A549 (cell line): Measurements from ENCODE around the gene PLXND1. TPM values are rescaled to one million over a fixed set of nuclear protein-coding genes. Genes with fewer than 3 reads are reported as not detected.

Experiments used
- ATAC-seq, 2 experiments: fragments of 200-7000 bp in 1 of 2; fragments of >200 bp in 1 of 2; cut with Nextera tagmentation in 1 of 2; cut with Tn5 transposase in 1 of 2; 3 replicates each; pipeline versions ENCODE4 v1.8.0 to v1.9.1; 2018 to 2020; ENCODE audit warnings: mild to moderate bottlenecking in 1 of 2, moderate library complexity in 1 of 2
- CTCF ChIA-PET: fragments of 300-600 bp; sonication (Branson Sonifier 250); formaldehyde crosslinking; extraction: SDS; loops from one replicate; lab custom pipeline; 2021; ENCODE audit warnings: antibody characterized with exemption, inconsistent platforms; lab: Yijun Ruan, JAX
- POLR2A ChIA-PET: fragments of 350-600 bp; formaldehyde crosslinking; extraction: SDS; loops from one replicate; lab custom pipeline; 2021; ENCODE audit warnings: antibody characterized with exemption, inconsistent platforms; lab: Yijun Ruan, JAX
- DNase-seq, 2 experiments: peaks; one replicate each; pipeline versions ENCODE4 v3.0.0 to v3.0.0-alpha.2; 2011 to 2016; ENCODE audit warnings: low read depth in 1 of 2, low spot score in 1 of 2
- FAIRE-seq: peaks from 2 replicates; lab custom pipeline; 2011; peaks lifted over from hg19 to GRCh38; lab: Jason Lieb, UNC
- H3K27ac ChIP-seq, 2 experiments: fragments of >200 bp; sonication (Bioruptor Twin); formaldehyde crosslinking; 3 replicates each; pipeline ENCODE4 v1.5.1; 2016 to 2017
- H3K4me1 ChIP-seq: fragments of >200 bp; sonication (Bioruptor Twin); formaldehyde crosslinking; 3 replicates; pipeline ENCODE4 v1.6.1; 2016
- H3K4me2 ChIP-seq: fragments of >200 bp; sonication (Bioruptor Twin); formaldehyde crosslinking; 3 replicates; pipeline ENCODE4 v1.6.1; 2016
- H3K4me3 ChIP-seq: fragments of >200 bp; sonication (Bioruptor Twin); formaldehyde crosslinking; 3 replicates; pipeline ENCODE4 v1.5.1; 2016
- H3K9me3 ChIP-seq: fragments of >200 bp; sonication (Bioruptor Twin); formaldehyde crosslinking; 3 replicates; pipeline ENCODE4 v1.6.1; 2016
- EHF ChIP-seq: fragments of 250-450 bp; sonication (Bioruptor Pico); IDR thresholded peaks from 2 replicates; pipeline ENCODE4 v1.5.0; 2020; ENCODE audit warnings: mild to moderate bottlenecking
- EP300 ChIP-seq, 2 experiments: fragments of >200 bp; sonication (Bioruptor Twin); formaldehyde crosslinking; IDR thresholded peaks; 2 replicates in 1 of 2; 3 replicates in 1 of 2; pipeline ENCODE4 v1.6.1; 2016 to 2017
- ESRRA ChIP-seq: fragments of 150-350 bp; IDR thresholded peaks from 2 replicates; pipeline ENCODE4 v1.6.1; 2014; ENCODE audit warnings: mild to moderate bottlenecking, low read length, borderline replicate concordance
- FOXS1 ChIP-seq: fragments of 250-450 bp; sonication (Bioruptor Pico); IDR thresholded peaks from 2 replicates; pipeline ENCODE4 v1.5.0; 2020; ENCODE audit warnings: mild to moderate bottlenecking, moderate library complexity
- GATA3 ChIP-seq: IDR thresholded peaks from 2 replicates; pipeline ENCODE4 v1.6.1; 2012; ENCODE audit warnings: borderline replicate concordance
- HEYL ChIP-seq: fragments of 250-450 bp; sonication (Bioruptor Pico); IDR thresholded peaks from 2 replicates; pipeline ENCODE4 v1.8.0; 2021; ENCODE audit warnings: mild to moderate bottlenecking, moderate library complexity
- HOXB13 ChIP-seq: fragments of 250-450 bp; sonication (Bioruptor Pico); IDR thresholded peaks from 2 replicates; pipeline ENCODE4 v1.5.0; 2020; ENCODE audit warnings: low read depth, mild to moderate bottlenecking, moderate library complexity
- HOXB5 ChIP-seq: fragments of 250-450 bp; sonication (Bioruptor Pico); IDR thresholded peaks from 2 replicates; pipeline ENCODE4 v1.5.0; 2020; ENCODE audit warnings: mild to moderate bottlenecking, moderate library complexity
- KDM5A ChIP-seq: fragments of 200-600 bp; sonication (generic); IDR thresholded peaks from 2 replicates; pipeline ENCODE4 v1.6.1; 2016; ENCODE audit warnings: antibody characterized with exemption, mild to moderate bottlenecking
- MAZ ChIP-seq: fragments of 150-350 bp; IDR thresholded peaks from 2 replicates; pipeline ENCODE4 v1.6.1; 2014; ENCODE audit warnings: antibody characterized with exemption, low read depth, low read length, borderline replicate concordance
- NFE2L2 ChIP-seq: fragments of 150-350 bp; conservative IDR thresholded peaks from 2 replicates; pipeline ENCODE4 v1.6.1; 2014; ENCODE audit warnings: low read length
- NPAS2 ChIP-seq: fragments of 250-450 bp; sonication (Bioruptor Pico); IDR thresholded peaks from 2 replicates; pipeline ENCODE4 v1.8.0; 2022; ENCODE audit warnings: mild to moderate bottlenecking, moderate library complexity, borderline replicate concordance
- NR3C1 ChIP-seq: fragments of >200 bp; sonication (Bioruptor Twin); formaldehyde crosslinking; IDR thresholded peaks from 3 replicates; pipeline ENCODE4 v1.6.1; 2017
- PHF8 ChIP-seq: fragments of 200-600 bp; sonication (generic); IDR thresholded peaks from 2 replicates; pipeline ENCODE4 v1.6.1; 2016; ENCODE audit warnings: low read depth, mild to moderate bottlenecking, antibody characterized with exemption, moderate library complexity, borderline replicate concordance
- POLR2A ChIP-seq: IDR thresholded peaks from 2 replicates; pipeline ENCODE4 v1.6.1; 2012; ENCODE audit warnings: mild to moderate bottlenecking, low read length
- RCOR1 ChIP-seq: fragments of 150-350 bp; IDR thresholded peaks from 2 replicates; pipeline ENCODE4 v1.6.1; 2014; ENCODE audit warnings: antibody characterized with exemption, low read length, low read depth
- SREBF2 ChIP-seq: fragments of 450-650 bp; IDR thresholded peaks from 2 replicates; pipeline ENCODE4 v1.6.1; 2014; ENCODE audit warnings: mild to moderate bottlenecking, moderate library complexity
- TFCP2L1 ChIP-seq: fragments of 250-450 bp; sonication (Bioruptor Pico); IDR thresholded peaks from 2 replicates; pipeline ENCODE4 v1.5.0; 2021; ENCODE audit warnings: mild to moderate bottlenecking
- ZC3H11A ChIP-seq: fragments of 450-650 bp; IDR thresholded peaks from 2 replicates; pipeline ENCODE4 v1.6.1; 2014; ENCODE audit warnings: antibody characterized with exemption, mild to moderate bottlenecking
- ZSCAN20 ChIP-seq: fragments of 250-450 bp; sonication (Bioruptor Pico); IDR thresholded peaks from 2 replicates; pipeline ENCODE4 v1.8.0; 2022; ENCODE audit warnings: mild to moderate bottlenecking, moderate library complexity
- WGBS: methylation state at CpG from one replicate; pipeline ENCODE4 v1.1.6; 2017; ENCODE audit errors: missing lambda C conversion rate; 5-methylcytosine and 5-hydroxymethylcytosine counted together
- polyA plus RNA-seq, 4 experiments: library from polyadenylated mRNA; depleted of rRNA in 3 of 4; stranded (reverse); fragments of >200 nt; fragmentation: RNase III in 1 of 4; extraction: RNeasy Plus Mini Kit Qiagen cat#74134 plus additional on column Dnase treatment in 1 of 4; gene quantifications; 2 replicates in 3 of 4; 3 replicates in 1 of 4; pipeline ENCODE4 v1.2.3, GENCODE V29; 2011 to 2017
- TF ChIP-seq, protein P1 (sequence below): fragments of 250-450 bp; sonication (Bioruptor Pico); IDR thresholded peaks from 2 replicates; pipeline ENCODE4 v1.5.0; 2020; ENCODE audit warnings: low read depth, mild to moderate bottlenecking, moderate library complexity
- TF ChIP-seq, protein P2 (sequence below): fragments of 150-350 bp; IDR thresholded peaks from 2 replicates; pipeline ENCODE4 v1.6.1; 2014; ENCODE audit warnings: low read depth, mild to moderate bottlenecking, low read length
- TF ChIP-seq, protein P3 (sequence below): fragments of >200 bp; sonication (Bioruptor Twin); formaldehyde crosslinking; IDR thresholded peaks from 3 replicates; pipeline ENCODE4 v1.6.1; 2016
- TF ChIP-seq, protein P4 (sequence below): fragments of >200 bp; sonication (Bioruptor Twin); formaldehyde crosslinking; IDR thresholded peaks from 2 replicates; pipeline ENCODE4 v1.6.1; 2016
- TF ChIP-seq, protein P5 (sequence below): IDR thresholded peaks from 2 replicates; pipeline ENCODE4 v1.6.1; 2012; ENCODE audit warnings: low read depth, borderline replicate concordance

Gene PLXND1
- polyA plus RNA-seq, 2 of the 4 experiments (the other 2 are of a cell fraction), result 26.8 to 72.6 TPM

DNA sequence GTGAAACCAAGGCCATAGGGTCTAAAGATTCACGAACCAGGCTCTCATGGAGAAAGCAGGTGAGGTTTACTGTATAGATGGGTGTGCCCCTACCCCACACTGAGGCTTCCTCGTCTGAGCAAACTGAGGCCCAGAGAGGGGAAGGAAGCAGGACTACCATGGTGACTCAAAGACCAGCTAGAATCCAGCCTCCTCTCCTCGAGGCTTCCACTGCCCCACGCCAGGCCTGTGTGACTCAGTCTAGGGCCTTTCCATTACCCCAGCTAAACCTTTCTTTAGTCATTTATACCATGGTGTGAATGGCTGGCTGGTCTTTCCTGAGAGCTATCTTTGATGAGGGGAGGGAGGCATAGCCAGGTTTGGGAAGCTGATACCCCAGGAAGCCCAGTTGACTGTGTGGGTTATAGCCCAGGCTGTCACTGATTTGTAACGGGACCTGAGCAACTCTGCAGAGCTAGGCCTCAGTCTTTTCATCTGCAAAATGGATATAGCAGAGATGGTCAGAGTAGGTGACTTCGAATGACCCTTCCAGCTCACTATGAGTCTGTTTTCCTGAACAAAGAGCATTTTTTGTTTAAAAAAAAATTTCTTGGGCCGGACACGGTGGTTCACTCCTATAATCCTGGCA, 81.0 kb downstream of the PLXND1 start (continued):
- TF ChIP-seq RCOR1, result no peak
- TF ChIP-seq ZSCAN20 (CRISPR knock-in tag), result no peak

DNA sequence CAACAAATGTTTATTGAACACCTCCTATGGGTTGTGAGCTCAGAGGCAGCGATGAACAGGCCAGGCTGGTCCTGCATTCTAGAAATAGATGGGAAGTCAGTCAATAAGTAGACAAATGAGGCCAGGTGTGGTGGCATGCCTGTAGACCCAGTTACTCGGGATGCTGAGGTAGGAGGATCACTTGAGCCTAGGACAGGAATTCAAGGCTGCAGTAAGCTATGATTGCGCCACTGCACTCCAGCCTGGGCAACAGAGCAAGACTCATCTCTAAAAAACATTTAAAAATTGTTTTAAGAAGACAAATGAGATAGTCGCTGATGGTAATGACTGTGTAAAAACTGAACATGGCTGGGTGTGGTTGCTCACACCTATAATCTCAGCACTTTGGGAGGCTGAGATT, 82.4 kb downstream of the PLXND1 start:
- no peak for DNase-seq
- no peak overlapping the region for H3K4me3 ChIP-seq
- no peaks in the 10 kb centered on the region for H3K4me1 ChIP-seq
- CTCF ChIA-PET, result interaction anchor here (0.6 kb wide), 1 partner anchor 468 kb away, joined by 3 read pairs; no protein-coding TSS in a partner anchor
- POLR2A ChIA-PET, result no interaction called here
- ATAC-seq, result no peak
- H3K9me3 ChIP-seq, result no peaks in the 10 kb centered on the region
- 88% methylated on average over 4 of the region's 4 CpGs for WGBS
- no peak overlapping the region for H3K27ac ChIP-seq
- no peak for FAIRE-seq
- H3K4me2 ChIP-seq, result no peak overlapping the region
- TF ChIP-seq HEYL (CRISPR knock-in tag) (no peak), EP300 (IDR thresholded peaks at IDR 0.05) (no peak), HOXB13 (no peak)
- TF ChIP-seq, protein P1, sequence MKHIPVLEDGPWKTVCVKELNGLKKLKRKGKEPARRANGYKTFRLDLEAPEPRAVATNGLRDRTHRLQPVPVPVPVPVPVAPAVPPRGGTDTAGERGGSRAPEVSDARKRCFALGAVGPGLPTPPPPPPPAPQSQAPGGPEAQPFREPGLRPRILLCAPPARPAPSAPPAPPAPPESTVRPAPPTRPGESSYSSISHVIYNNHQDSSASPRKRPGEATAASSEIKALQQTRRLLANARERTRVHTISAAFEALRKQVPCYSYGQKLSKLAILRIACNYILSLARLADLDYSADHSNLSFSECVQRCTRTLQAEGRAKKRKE, result no peak

DNA sequence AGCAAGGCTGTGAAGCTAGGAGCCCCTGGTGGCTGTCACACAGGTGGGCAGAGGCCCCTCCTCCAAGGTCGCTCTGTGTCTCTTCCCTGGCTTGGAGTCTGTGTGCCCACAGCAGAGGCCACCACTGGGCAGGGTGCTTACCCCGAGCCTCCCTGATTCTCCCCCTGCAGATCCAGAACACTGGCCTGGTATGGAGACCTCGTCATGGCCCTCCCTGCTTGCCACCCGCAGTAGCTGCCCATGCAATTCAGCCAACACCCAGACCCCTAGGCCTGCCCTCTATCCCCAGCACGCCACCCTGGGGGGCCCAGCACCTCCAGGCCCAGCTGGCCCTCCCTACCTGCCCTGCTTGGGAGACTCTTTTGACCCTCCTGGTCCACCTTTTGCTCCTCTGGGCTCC, 83.5 kb downstream of the PLXND1 start:
- Histone ChIP-seq H3K4me1 (no peaks in the 10 kb centered on the region), H3K27ac (no peak overlapping the region), H3K4me3 (no peak overlapping the region), H3K9me3 (no peaks in the 10 kb centered on the region), H3K4me2 (no peak overlapping the region)
- ATAC-seq (no peak), DNase-seq (no peak), FAIRE-seq (no peak)
- POLR2A ChIA-PET, result no interaction called here
- 64% methylated on average over 2 of the region's 5 CpGs for WGBS
- TF ChIP-seq, protein P2, sequence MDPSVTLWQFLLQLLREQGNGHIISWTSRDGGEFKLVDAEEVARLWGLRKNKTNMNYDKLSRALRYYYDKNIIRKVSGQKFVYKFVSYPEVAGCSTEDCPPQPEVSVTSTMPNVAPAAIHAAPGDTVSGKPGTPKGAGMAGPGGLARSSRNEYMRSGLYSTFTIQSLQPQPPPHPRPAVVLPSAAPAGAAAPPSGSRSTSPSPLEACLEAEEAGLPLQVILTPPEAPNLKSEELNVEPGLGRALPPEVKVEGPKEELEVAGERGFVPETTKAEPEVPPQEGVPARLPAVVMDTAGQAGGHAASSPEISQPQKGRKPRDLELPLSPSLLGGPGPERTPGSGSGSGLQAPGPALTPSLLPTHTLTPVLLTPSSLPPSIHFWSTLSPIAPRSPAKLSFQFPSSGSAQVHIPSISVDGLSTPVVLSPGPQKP, result no peak
- TF ChIP-seq ESRRA (no peak), SREBF2 (no peak), HOXB5 (CRISPR knock-in tag) (no peak)
- CTCF ChIA-PET, result interaction anchor here (1.6 kb wide), 1 partner anchor 32 kb away, joined by 3 read pairs; no protein-coding TSS in a partner anchor

DNA sequence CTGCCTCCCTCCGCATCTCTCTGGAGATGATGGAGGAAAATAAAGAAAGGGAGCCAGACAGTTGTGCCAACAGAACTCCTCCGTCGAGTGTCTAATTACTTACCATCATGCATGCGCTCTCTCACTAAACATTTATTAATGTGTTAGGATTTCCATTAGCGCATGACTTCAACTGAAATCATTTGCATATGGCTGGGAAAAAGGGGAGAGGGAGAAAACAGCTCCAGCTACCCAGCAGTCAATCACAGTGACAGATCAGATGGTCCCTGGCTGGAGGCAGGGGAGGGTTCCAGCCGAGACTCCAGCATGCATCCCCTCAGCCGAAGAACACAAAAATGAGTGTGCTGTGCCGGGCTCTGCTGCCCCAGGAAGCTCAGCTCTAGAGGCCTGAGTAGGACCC, 84.9 kb downstream of the PLXND1 start:
- ATAC-seq, result no peak
- no peaks in the 10 kb centered on the region for H3K9me3 ChIP-seq
- POLR2A ChIA-PET, result no interaction called here
- H3K4me2 ChIP-seq, result no peak overlapping the region
- no peak overlapping the region for H3K27ac ChIP-seq
- H3K4me1 ChIP-seq, result no peaks in the 10 kb centered on the region
- CTCF ChIA-PET, result interaction anchor here (0.6 to 1.6 kb wide), 2 partner anchors 9 to 31 kb away, joined by 3 to 4 read pairs; no protein-coding TSS in a partner anchor
- no peak overlapping the region for H3K4me3 ChIP-seq
- FAIRE-seq, result no peak
- DNase-seq, result no peak
- 98% methylated on average over 8 of the region's 8 CpGs for whole genome bisulfite sequencing
- TF ChIP-seq, protein P3, sequence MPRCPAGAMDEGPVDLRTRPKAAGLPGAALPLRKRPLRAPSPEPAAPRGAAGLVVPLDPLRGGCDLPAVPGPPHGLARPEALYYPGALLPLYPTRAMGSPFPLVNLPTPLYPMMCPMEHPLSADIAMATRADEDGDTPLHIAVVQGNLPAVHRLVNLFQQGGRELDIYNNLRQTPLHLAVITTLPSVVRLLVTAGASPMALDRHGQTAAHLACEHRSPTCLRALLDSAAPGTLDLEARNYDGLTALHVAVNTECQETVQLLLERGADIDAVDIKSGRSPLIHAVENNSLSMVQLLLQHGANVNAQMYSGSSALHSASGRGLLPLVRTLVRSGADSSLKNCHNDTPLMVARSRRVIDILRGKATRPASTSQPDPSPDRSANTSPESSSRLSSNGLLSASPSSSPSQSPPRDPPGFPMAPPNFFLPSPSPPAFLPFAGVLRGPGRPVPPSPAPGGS, result no peak
- TF ChIP-seq ZC3H11A, result no peak
- TF ChIP-seq NPAS2 (CRISPR knock-in tag), result no peak
- no peak for TF ChIP-seq MAZ
- TF ChIP-seq PHF8, result no peak
- TF ChIP-seq KDM5A, result no peak
- TF ChIP-seq, protein P4, sequence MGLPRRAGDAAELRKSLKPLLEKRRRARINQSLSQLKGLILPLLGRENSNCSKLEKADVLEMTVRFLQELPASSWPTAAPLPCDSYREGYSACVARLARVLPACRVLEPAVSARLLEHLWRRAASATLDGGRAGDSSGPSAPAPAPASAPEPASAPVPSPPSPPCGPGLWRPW, result no peak
- TF ChIP-seq NFE2L2, result no peak
- TF ChIP-seq TFCP2L1 (CRISPR knock-in tag), result no peak
- TF ChIP-seq, protein P5, sequence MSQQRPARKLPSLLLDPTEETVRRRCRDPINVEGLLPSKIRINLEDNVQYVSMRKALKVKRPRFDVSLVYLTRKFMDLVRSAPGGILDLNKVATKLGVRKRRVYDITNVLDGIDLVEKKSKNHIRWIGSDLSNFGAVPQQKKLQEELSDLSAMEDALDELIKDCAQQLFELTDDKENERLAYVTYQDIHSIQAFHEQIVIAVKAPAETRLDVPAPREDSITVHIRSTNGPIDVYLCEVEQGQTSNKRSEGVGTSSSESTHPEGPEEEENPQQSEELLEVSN, result no peak
- no peak for TF ChIP-seq EHF (CRISPR knock-in tag)
- no peak for TF ChIP-seq NR3C1
- TF ChIP-seq POLR2A, result no peak
- no peak for TF ChIP-seq FOXS1
- no peak for TF ChIP-seq SREBF2
- TF ChIP-seq GATA3, result no peak
- TF ChIP-seq ESRRA, result no peak
